Measurements from ENCODE around the gene XXYLT1.

DNA sequence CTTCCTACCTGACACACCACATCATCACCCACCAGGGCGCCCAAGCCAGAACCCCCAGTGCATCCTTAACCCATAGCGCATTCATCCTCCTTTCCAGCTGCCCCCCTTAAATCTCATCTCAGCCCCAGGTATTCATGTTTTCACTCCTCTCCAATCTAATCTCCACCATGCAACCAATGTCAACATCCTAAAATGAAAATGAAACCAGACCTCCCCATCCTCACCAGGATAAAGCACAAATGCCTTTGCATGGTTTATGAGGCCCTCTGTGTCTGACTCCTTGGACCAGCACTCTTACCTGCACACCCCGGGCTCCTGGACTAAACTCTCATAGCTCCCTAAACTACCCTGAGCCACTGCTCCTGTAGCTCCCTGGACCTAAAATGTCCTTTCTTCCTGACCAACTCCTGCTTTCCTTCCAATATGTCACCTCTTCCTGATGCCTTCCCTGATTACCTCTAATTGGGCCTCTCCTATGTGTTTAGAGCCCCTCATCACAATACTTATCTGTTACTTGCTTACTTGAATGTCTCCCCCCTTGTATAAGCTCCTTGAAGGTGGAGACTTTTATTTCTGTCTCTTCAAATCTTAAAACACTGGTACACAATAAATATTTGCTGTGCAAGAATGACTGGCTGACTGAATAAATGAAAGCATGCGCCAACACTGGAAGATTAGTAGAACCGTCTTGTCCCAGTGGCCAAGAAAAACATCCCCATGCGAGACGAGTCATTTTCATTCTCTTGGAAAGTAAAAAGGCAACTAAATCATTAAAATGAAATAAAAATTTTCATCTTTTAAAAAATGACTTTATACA is 142.5 kb downstream of the XXYLT1 start:
- no peak for TF ChIP-seq BACH2 (CRISPR knock-in tag; IDR thresholded peaks at IDR 0.05; ENCODE audit: borderline replicate concordance)
- no peak for TF ChIP-seq ZFP30 (CRISPR knock-in tag; IDR thresholded peaks at IDR 0.05)
- TF ChIP-seq ZNF565 (CRISPR knock-in tag; conservative IDR thresholded peaks at IDR 0.05; ENCODE audit: low read depth), result no peak
